Measurements from ENCODE around the gene SPINK2.

The SPINK2 gene

GRCh38 chr4:56768316-56768715, 53.2 kb downstream of the SPINK2 start:
- TF ChIP-seq CTCF (IDR thresholded peaks at IDR 0.05), result no peak
- Mint-ChIP-seq H3K4me3 (no peak overlapping the region), H3K27ac (no peak overlapping the region), H3K36me3 (ENCODE audit: low read depth) (no peaks in the 10 kb centered on the region), H3K9me3 (no peaks in the 10 kb centered on the region), H3K4me1 (peaks cover 8% of the 10 kb centered on the region), H3K27me3 (ENCODE audit: low read depth, poor library complexity) (no peaks in the 10 kb centered on the region)
- no peak for DNase-seq

- Mint-ChIP-seq H3K4me3 (no peak overlapping the region), H3K36me3 (ENCODE audit: low read depth) (no peaks in the 10 kb centered on the region), H3K27ac (no peak overlapping the region), H3K4me1 (peaks cover 8% of the 10 kb centered on the region), H3K9me3 (no peaks in the 10 kb centered on the region), H3K27me3 (ENCODE audit: low read depth, poor library complexity) (no peaks in the 10 kb centered on the region)
- no peak for DNase-seq
- TF ChIP-seq CTCF (IDR thresholded peaks at IDR 0.05), result no peak
These were observed 53.9 kb downstream of the SPINK2 start for GRCh38 chr4:56767567-56767966.

GRCh38 chr4:56764775-56765174, 56.7 kb downstream of the SPINK2 start:
- DNase-seq, result no peak
- H3K4me3 Mint-ChIP-seq, result no peak overlapping the region
- H3K27ac Mint-ChIP-seq, result no peak overlapping the region
- no peaks in the 10 kb centered on the region for H3K9me3 Mint-ChIP-seq
- H3K36me3 Mint-ChIP-seq (ENCODE audit: low read depth), result no peaks in the 10 kb centered on the region
- no peak for TF ChIP-seq CTCF (IDR thresholded peaks at IDR 0.05)
- peaks cover 8% of the 10 kb centered on the region for H3K4me1 Mint-ChIP-seq
- no peaks in the 10 kb centered on the region for H3K27me3 Mint-ChIP-seq (ENCODE audit: low read depth, poor library complexity)

- Mint-ChIP-seq H3K27ac (no peak overlapping the region), H3K27me3 (ENCODE audit: low read depth, poor library complexity) (no peaks in the 10 kb centered on the region), H3K9me3 (no peaks in the 10 kb centered on the region), H3K36me3 (ENCODE audit: low read depth) (no peaks in the 10 kb centered on the region), H3K4me3 (no peak overlapping the region), H3K4me1 (peaks cover 8% of the 10 kb centered on the region)
- no peak for DNase-seq
- no peak for TF ChIP-seq CTCF (IDR thresholded peaks at IDR 0.05)
These were observed 57.3 kb downstream of the SPINK2 start for GRCh38 chr4:56764223-56764622.

- H3K27me3 Mint-ChIP-seq (ENCODE audit: low read depth, poor library complexity), result no peaks in the 10 kb centered on the region
- TF ChIP-seq CTCF (IDR thresholded peaks at IDR 0.05), result no peak
- peaks cover 11% of the 10 kb centered on the region for H3K4me1 Mint-ChIP-seq
- no peaks in the 10 kb centered on the region for H3K9me3 Mint-ChIP-seq
- H3K4me3 Mint-ChIP-seq, result no peak overlapping the region
- no peak overlapping the region for H3K27ac Mint-ChIP-seq
- no peaks in the 10 kb centered on the region for H3K36me3 Mint-ChIP-seq (ENCODE audit: low read depth)
- no peak for DNase-seq
These were observed 58.8 kb downstream of the SPINK2 start for GRCh38 chr4:56762484-56763250.

GRCh38 chr4:56760183-56760582, 61.3 kb downstream of the SPINK2 start:
- Mint-ChIP-seq H3K27me3 (ENCODE audit: low read depth, poor library complexity) (peaks cover 3% of the 10 kb centered on the region), H3K27ac (no peak overlapping the region), H3K4me3 (no peak overlapping the region), H3K9me3 (peaks cover 10% of the 10 kb centered on the region), H3K36me3 (ENCODE audit: low read depth) (no peaks in the 10 kb centered on the region), H3K4me1 (peaks cover 31% of the 10 kb centered on the region)
- TF ChIP-seq CTCF (IDR thresholded peaks at IDR 0.05), result no peak
- no peak for DNase-seq
